ENCODE results near the gene MRPL14.
"Not testable (repeated sequence)": the region's sequence is repeated elsewhere in the genome, so short reads cannot be mapped to it uniquely, and the experiment has no call there.

Gene MRPL14

DNA sequence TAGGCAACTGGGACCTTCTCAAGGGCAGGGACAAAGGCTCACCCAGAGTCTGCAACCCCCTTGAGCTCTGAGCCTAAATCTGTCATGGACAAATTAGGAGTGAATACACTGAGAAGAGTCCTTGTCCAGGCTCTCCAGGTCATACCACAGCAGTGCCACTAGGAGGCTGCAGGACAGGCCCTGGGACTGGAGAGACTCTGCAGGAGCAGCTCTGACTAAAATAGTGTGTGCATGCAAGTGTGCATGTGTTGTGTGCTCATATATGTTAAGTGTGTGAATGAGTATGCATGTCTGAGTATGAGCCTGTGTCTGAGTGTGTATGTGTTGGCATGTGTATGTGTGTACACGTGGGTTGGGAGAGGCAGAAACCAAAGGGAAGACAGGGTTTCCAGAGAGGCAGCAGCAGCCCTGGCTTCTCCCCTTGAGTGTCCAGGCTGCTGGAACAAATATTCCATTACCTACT is 27.1 kb downstream of the MRPL14 start:
- Histone ChIP-seq H3K4me3 (IDR thresholded peaks at IDR 0.05; ENCODE audit: insufficient read depth, low read depth, low read length) (no peak overlapping the region), H3K4me1 (ENCODE audit: low read depth, poor library complexity, severe bottlenecking) (peaks cover 8% of the 10 kb centered on the region), H3K36me3 (ENCODE audit: insufficient read depth) (no peaks in the 10 kb centered on the region), H3K4me2 (no peak overlapping the region), H4K20me1 (ENCODE audit: insufficient read depth) (no peaks in the 10 kb centered on the region), H3K27me3 (ENCODE audit: insufficient read depth, low read depth) (no peaks in the 10 kb centered on the region), H3K79me2 (ENCODE audit: insufficient read depth, low read depth) (no peaks in the 10 kb centered on the region), H3K27ac (no peak overlapping the region), H2AFZ (ENCODE audit: low read depth) (no peak overlapping the region), H3K9ac (no peak overlapping the region)
- TF ChIP-seq, protein P1, sequence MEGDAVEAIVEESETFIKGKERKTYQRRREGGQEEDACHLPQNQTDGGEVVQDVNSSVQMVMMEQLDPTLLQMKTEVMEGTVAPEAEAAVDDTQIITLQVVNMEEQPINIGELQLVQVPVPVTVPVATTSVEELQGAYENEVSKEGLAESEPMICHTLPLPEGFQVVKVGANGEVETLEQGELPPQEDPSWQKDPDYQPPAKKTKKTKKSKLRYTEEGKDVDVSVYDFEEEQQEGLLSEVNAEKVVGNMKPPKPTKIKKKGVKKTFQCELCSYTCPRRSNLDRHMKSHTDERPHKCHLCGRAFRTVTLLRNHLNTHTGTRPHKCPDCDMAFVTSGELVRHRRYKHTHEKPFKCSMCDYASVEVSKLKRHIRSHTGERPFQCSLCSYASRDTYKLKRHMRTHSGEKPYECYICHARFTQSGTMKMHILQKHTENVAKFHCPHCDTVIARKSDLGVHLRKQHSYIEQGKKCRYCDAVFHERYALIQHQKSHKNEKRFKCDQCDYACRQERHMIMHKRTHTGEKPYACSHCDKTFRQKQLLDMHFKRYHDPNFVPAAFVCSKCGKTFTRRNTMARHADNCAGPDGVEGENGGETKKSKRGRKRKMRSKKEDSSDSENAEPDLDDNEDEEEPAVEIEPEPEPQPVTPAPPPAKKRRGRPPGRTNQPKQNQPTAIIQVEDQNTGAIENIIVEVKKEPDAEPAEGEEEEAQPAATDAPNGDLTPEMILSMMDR (conservative IDR thresholded peaks at IDR 0.05; ENCODE audit: low read depth, low read length) = peak; percentile 72

DNA sequence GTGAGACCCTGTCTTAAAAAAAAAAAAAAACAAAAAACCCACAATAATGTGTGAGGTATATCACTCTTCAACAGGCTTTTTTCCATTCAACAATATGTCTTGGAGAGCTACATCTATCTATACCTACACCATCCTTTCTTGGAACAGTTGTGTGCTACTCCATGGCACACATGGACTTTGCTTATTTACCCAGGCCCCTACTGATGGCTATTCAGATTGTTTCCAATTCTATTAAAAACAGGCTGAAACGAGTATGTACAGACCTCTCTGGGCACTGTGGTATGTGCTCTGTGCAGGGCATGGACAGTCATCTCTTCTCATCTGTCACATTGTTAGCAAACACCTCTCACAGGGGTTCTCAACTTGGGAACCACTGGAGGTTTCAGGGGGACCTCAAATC is 28.1 kb downstream of the MRPL14 start:
- Histone ChIP-seq H3K27me3 (ENCODE audit: insufficient read depth, low read depth) (no peaks in the 10 kb centered on the region), H3K27ac (no peak overlapping the region), H3K4me1 (ENCODE audit: low read depth, poor library complexity, severe bottlenecking) (peaks cover 8% of the 10 kb centered on the region), H3K4me3 (IDR thresholded peaks at IDR 0.05; ENCODE audit: insufficient read depth, low read depth, low read length) (no peak overlapping the region), H3K36me3 (ENCODE audit: insufficient read depth) (no peaks in the 10 kb centered on the region), H3K4me2 (no peak overlapping the region), H3K9ac (no peak overlapping the region), H4K20me1 (ENCODE audit: insufficient read depth) (no peaks in the 10 kb centered on the region), H2AFZ (ENCODE audit: low read depth) (no peak overlapping the region), H3K79me2 (ENCODE audit: insufficient read depth, low read depth) (no peaks in the 10 kb centered on the region)
- TF ChIP-seq, protein P1 (conservative IDR thresholded peaks at IDR 0.05; ENCODE audit: low read depth, low read length) = no peak

- no peaks in the 10 kb centered on the region for H3K36me3 ChIP-seq (ENCODE audit: insufficient read depth)
- no peak overlapping the region for H2AFZ ChIP-seq (ENCODE audit: low read depth)
- H3K27ac ChIP-seq = no peak overlapping the region
- no peak overlapping the region for H3K4me2 ChIP-seq
- H3K4me3 ChIP-seq (IDR thresholded peaks at IDR 0.05; ENCODE audit: insufficient read depth, low read depth, low read length) = no peak overlapping the region
- H3K4me1 ChIP-seq (ENCODE audit: low read depth, poor library complexity, severe bottlenecking) = peaks cover 8% of the 10 kb centered on the region
- no peaks in the 10 kb centered on the region for H3K27me3 ChIP-seq (ENCODE audit: insufficient read depth, low read depth)
- H3K9ac ChIP-seq = no peak overlapping the region
- H3K79me2 ChIP-seq (ENCODE audit: insufficient read depth, low read depth) = no peaks in the 10 kb centered on the region
- TF ChIP-seq, protein P1 (conservative IDR thresholded peaks at IDR 0.05; ENCODE audit: low read depth, low read length) = no peak
- H4K20me1 ChIP-seq (ENCODE audit: insufficient read depth) = no peaks in the 10 kb centered on the region
Measured at GRCh38 chr6:44097782-44098317, 29.4 kb downstream of the MRPL14 start.

GRCh38 chr6:44096612-44097011 is 30.6 kb downstream of the MRPL14 start:
- Histone ChIP-seq H3K79me2 (ENCODE audit: insufficient read depth, low read depth) (no peaks in the 10 kb centered on the region), H3K9ac (no peak overlapping the region), H3K36me3 (ENCODE audit: insufficient read depth) (no peaks in the 10 kb centered on the region), H3K4me2 (no peak overlapping the region), H4K20me1 (ENCODE audit: insufficient read depth) (no peaks in the 10 kb centered on the region), H3K4me1 (ENCODE audit: low read depth, poor library complexity, severe bottlenecking) (peaks cover 8% of the 10 kb centered on the region), H3K4me3 (IDR thresholded peaks at IDR 0.05; ENCODE audit: insufficient read depth, low read depth, low read length) (no peak overlapping the region), H3K27me3 (ENCODE audit: insufficient read depth, low read depth) (no peaks in the 10 kb centered on the region), H2AFZ (ENCODE audit: low read depth) (no peak overlapping the region), H3K27ac (no peak overlapping the region)
- TF ChIP-seq, protein P1 (conservative IDR thresholded peaks at IDR 0.05; ENCODE audit: low read depth, low read length) = peak; percentile 78

DNA sequence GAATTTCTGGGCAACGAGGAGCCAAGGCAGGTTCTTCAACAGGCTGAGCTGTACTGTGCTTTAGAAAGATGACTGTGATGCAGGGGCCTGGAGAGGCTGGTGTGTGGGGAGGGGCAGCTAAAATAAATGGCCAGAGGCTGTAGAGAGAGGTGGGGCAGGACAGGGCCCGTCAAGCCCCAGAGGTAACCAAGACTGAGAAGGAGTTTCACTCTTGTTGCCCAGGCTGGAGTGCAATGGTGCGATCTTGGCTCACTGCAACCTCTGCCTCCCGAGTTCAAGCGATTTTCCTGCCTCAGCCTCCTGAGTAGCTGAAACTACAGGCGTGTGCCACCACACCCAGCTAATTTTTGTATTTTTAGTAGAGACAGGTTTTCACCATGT is 32.0 kb downstream of the MRPL14 start:
- H2AFZ ChIP-seq (ENCODE audit: low read depth); H3K27me3 ChIP-seq (ENCODE audit: insufficient read depth, low read depth); H3K27ac ChIP-seq; H3K4me3 ChIP-seq (IDR thresholded peaks at IDR 0.05; ENCODE audit: insufficient read depth, low read depth, low read length); H3K4me2 ChIP-seq; H3K4me1 ChIP-seq (ENCODE audit: low read depth, poor library complexity, severe bottlenecking); H3K9ac ChIP-seq; H3K36me3 ChIP-seq (ENCODE audit: insufficient read depth); H4K20me1 ChIP-seq (ENCODE audit: insufficient read depth); H3K79me2 ChIP-seq (ENCODE audit: insufficient read depth, low read depth): not testable (repeated sequence)

Data from KMS-11 (cell line).